ENCODE results near the gene GRIK4.
"Not testable (repeated sequence)": the region's sequence is repeated elsewhere in the genome, so short reads cannot be mapped to it uniquely, and the experiment has no call there.

The GRIK4 gene

GRCh38 chr11:121024989-121025388, 513.4 kb downstream of the GRIK4 start:
- H3K27me3 ChIP-seq (ENCODE audit: control insufficient read depth in 1 of 2, insufficient read depth in 2 of 2, low read length in 2 of 2): no peaks in the 10 kb centered on the region

GRCh38 chr11:121029153-121029552, 517.6 kb downstream of the GRIK4 start:
- H3K4me1 ChIP-seq (ENCODE audit: insufficient read depth, low read length): peaks cover 14% of the 10 kb centered on the region
- H3K36me3 ChIP-seq (ENCODE audit: insufficient read depth, low read length): no peaks in the 10 kb centered on the region
- H3K27me3 ChIP-seq (ENCODE audit: control insufficient read depth in 1 of 2, insufficient read depth in 2 of 2, low read length in 2 of 2): no peaks in the 10 kb centered on the region
- H3K4me3 ChIP-seq (ENCODE audit: low read depth in 1 of 2, low read length in 2 of 2): no peak overlapping the region
- H3K9me3 ChIP-seq (ENCODE audit: low read length): no peaks in the 10 kb centered on the region
- no peak overlapping the region for H3K9ac ChIP-seq (ENCODE audit: low read length)
- H3K27ac ChIP-seq (ENCODE audit: low read depth, low read length): no peak overlapping the region

More at GRCh38 chr11:121024989-121025388, 513.4 kb downstream of the GRIK4 start:
- H3K4me1 ChIP-seq (ENCODE audit: insufficient read depth, low read length): peaks cover 19% of the 10 kb centered on the region
- no peaks in the 10 kb centered on the region for H3K9me3 ChIP-seq (ENCODE audit: low read length)
- H3K4me3 ChIP-seq (ENCODE audit: low read depth in 1 of 2, low read length in 2 of 2): peak overlapping the region; percentile 71 to 80
- no peak overlapping the region for H3K9ac ChIP-seq (ENCODE audit: low read length)
- H3K36me3 ChIP-seq (ENCODE audit: insufficient read depth, low read length): no peaks in the 10 kb centered on the region
- no peak overlapping the region for H3K27ac ChIP-seq (ENCODE audit: low read depth, low read length)

- Histone ChIP-seq H3K4me3 (ENCODE audit: low read depth in 1 of 2, low read length in 2 of 2) (no peak overlapping the region), H3K9ac (ENCODE audit: low read length) (no peak overlapping the region), H3K36me3 (ENCODE audit: insufficient read depth, low read length) (no peaks in the 10 kb centered on the region), H3K27ac (ENCODE audit: low read depth, low read length) (no peak overlapping the region), H3K4me1 (ENCODE audit: insufficient read depth, low read length) (peaks cover 10% of the 10 kb centered on the region), H3K27me3 (ENCODE audit: control insufficient read depth in 1 of 2, insufficient read depth in 2 of 2, low read length in 2 of 2) (no peaks in the 10 kb centered on the region), H3K9me3 (ENCODE audit: low read length) (no peaks in the 10 kb centered on the region)
Measured at GRCh38 chr11:121029813-121030445, 518.4 kb downstream of the GRIK4 start.

- no peak overlapping the region for H3K9ac ChIP-seq (ENCODE audit: low read length)
- H3K4me1 ChIP-seq (ENCODE audit: insufficient read depth, low read length): no peaks in the 10 kb centered on the region
Measured at GRCh38 chr11:121031167-121031566, 519.6 kb downstream of the GRIK4 start.

GRCh38 chr11:121031648-121032047, 520.1 kb downstream of the GRIK4 start:
- not testable (repeated sequence) for H3K27ac ChIP-seq (ENCODE audit: low read depth, low read length); H3K4me1 ChIP-seq (ENCODE audit: insufficient read depth, low read length); H3K9me3 ChIP-seq (ENCODE audit: low read length); H3K4me3 ChIP-seq (ENCODE audit: low read depth in 1 of 2, low read length in 2 of 2); H3K9ac ChIP-seq (ENCODE audit: low read length); H3K27me3 ChIP-seq (ENCODE audit: control insufficient read depth in 1 of 2, insufficient read depth in 2 of 2, low read length in 2 of 2); H3K36me3 ChIP-seq (ENCODE audit: insufficient read depth, low read length)

More at GRCh38 chr11:121031167-121031566, 519.6 kb downstream of the GRIK4 start:
- Histone ChIP-seq H3K9me3 (ENCODE audit: low read length) (no peaks in the 10 kb centered on the region), H3K27me3 (ENCODE audit: control insufficient read depth in 1 of 2, insufficient read depth in 2 of 2, low read length in 2 of 2) (no peaks in the 10 kb centered on the region), H3K27ac (ENCODE audit: low read depth, low read length) (no peak overlapping the region), H3K36me3 (ENCODE audit: insufficient read depth, low read length) (no peaks in the 10 kb centered on the region), H3K4me3 (ENCODE audit: low read depth in 1 of 2, low read length in 2 of 2) (no peak overlapping the region)

- H3K27me3 ChIP-seq (ENCODE audit: control insufficient read depth in 1 of 2, insufficient read depth in 2 of 2, low read length in 2 of 2): no peaks in the 10 kb centered on the region
- H3K36me3 ChIP-seq (ENCODE audit: insufficient read depth, low read length): no peaks in the 10 kb centered on the region
- no peaks in the 10 kb centered on the region for H3K9me3 ChIP-seq (ENCODE audit: low read length)
- no peak overlapping the region for H3K4me3 ChIP-seq (ENCODE audit: low read depth in 1 of 2, low read length in 2 of 2)
- no peak overlapping the region for H3K9ac ChIP-seq (ENCODE audit: low read length)
- H3K27ac ChIP-seq (ENCODE audit: low read depth, low read length): no peak overlapping the region
- no peaks in the 10 kb centered on the region for H3K4me1 ChIP-seq (ENCODE audit: insufficient read depth, low read length)
Measured at GRCh38 chr11:121032546-121032945, 521.0 kb downstream of the GRIK4 start.

- no peaks in the 10 kb centered on the region for H3K36me3 ChIP-seq (ENCODE audit: insufficient read depth, low read length)
- H3K9me3 ChIP-seq (ENCODE audit: low read length): no peaks in the 10 kb centered on the region
- H3K4me3 ChIP-seq (ENCODE audit: low read depth in 1 of 2, low read length in 2 of 2): no peak overlapping the region
- no peak overlapping the region for H3K27ac ChIP-seq (ENCODE audit: low read depth, low read length)
- no peaks in the 10 kb centered on the region for H3K4me1 ChIP-seq (ENCODE audit: insufficient read depth, low read length)
- H3K27me3 ChIP-seq (ENCODE audit: control insufficient read depth in 1 of 2, insufficient read depth in 2 of 2, low read length in 2 of 2): no peaks in the 10 kb centered on the region
- H3K9ac ChIP-seq (ENCODE audit: low read length): no peak overlapping the region
Measured at GRCh38 chr11:121033635-121034034, 522.1 kb downstream of the GRIK4 start.

GRCh38 chr11:121035169-121035755, 523.7 kb downstream of the GRIK4 start:
- Histone ChIP-seq H3K9ac (ENCODE audit: low read length) (no peak overlapping the region), H3K36me3 (ENCODE audit: insufficient read depth, low read length) (no peaks in the 10 kb centered on the region), H3K27ac (ENCODE audit: low read depth, low read length) (no peak overlapping the region), H3K27me3 (ENCODE audit: control insufficient read depth in 1 of 2, insufficient read depth in 2 of 2, low read length in 2 of 2) (no peaks in the 10 kb centered on the region), H3K4me1 (ENCODE audit: insufficient read depth, low read length) (no peaks in the 10 kb centered on the region), H3K9me3 (ENCODE audit: low read length) (no peaks in the 10 kb centered on the region), H3K4me3 (ENCODE audit: low read depth in 1 of 2, low read length in 2 of 2) (no peak overlapping the region)

- H3K36me3 ChIP-seq (ENCODE audit: insufficient read depth, low read length): no peaks in the 10 kb centered on the region
- H3K4me3 ChIP-seq (ENCODE audit: low read depth in 1 of 2, low read length in 2 of 2): no peak overlapping the region
- H3K9ac ChIP-seq (ENCODE audit: low read length): no peak overlapping the region
- H3K27ac ChIP-seq (ENCODE audit: low read depth, low read length): no peak overlapping the region
- no peaks in the 10 kb centered on the region for H3K9me3 ChIP-seq (ENCODE audit: low read length)
- no peaks in the 10 kb centered on the region for H3K27me3 ChIP-seq (ENCODE audit: control insufficient read depth in 1 of 2, insufficient read depth in 2 of 2, low read length in 2 of 2)
- no peaks in the 10 kb centered on the region for H3K4me1 ChIP-seq (ENCODE audit: insufficient read depth, low read length)
Measured at GRCh38 chr11:121035780-121036179, 524.2 kb downstream of the GRIK4 start.

- H3K9ac ChIP-seq (ENCODE audit: low read length): no peak overlapping the region
- H3K36me3 ChIP-seq (ENCODE audit: insufficient read depth, low read length): no peaks in the 10 kb centered on the region
- H3K27ac ChIP-seq (ENCODE audit: low read depth, low read length): no peak overlapping the region
- H3K4me1 ChIP-seq (ENCODE audit: insufficient read depth, low read length): no peaks in the 10 kb centered on the region
- no peaks in the 10 kb centered on the region for H3K27me3 ChIP-seq (ENCODE audit: control insufficient read depth in 1 of 2, insufficient read depth in 2 of 2, low read length in 2 of 2)
- no peak overlapping the region for H3K4me3 ChIP-seq (ENCODE audit: low read depth in 1 of 2, low read length in 2 of 2)
- no peaks in the 10 kb centered on the region for H3K9me3 ChIP-seq (ENCODE audit: low read length)
Measured at GRCh38 chr11:121037016-121037415, 525.5 kb downstream of the GRIK4 start.
